Activated CD8-positive, alpha-beta T cell treated with anti-CD3 and anti-CD28 coated beads, Interleukin-2, amount 10 ng/mL, durations not matched to agents 7 days and 5 days (primary cell): ENCODE measurements around the gene APOL1. TPM values are rescaled to one million over a fixed set of nuclear protein-coding genes. Genes with fewer than 3 reads are reported as not detected.
"Not testable (repeated sequence)": the region's sequence is repeated elsewhere in the genome, so short reads cannot be mapped to it uniquely, and the experiment has no call there.

ENCODE experiments used
- ATAC-seq: fragments of 150-1000 bp; cut with Tn5 transposase; one replicate; pipeline ENCODE4 v1.10.0; 2021; ENCODE audit warnings: moderate library complexity
- CTCF ChIA-PET: fragments of 350-600 bp; sonication (Branson Sonifier 250); formaldehyde crosslinking; loops from one replicate; lab custom pipeline; 2021; ENCODE audit warnings: antibody characterized with exemption; lab: Charles Lee
- POLR2A ChIA-PET: fragments of 350-600 bp; sonication (Branson Sonifier 250); formaldehyde crosslinking; loops from one replicate; lab custom pipeline; 2021; ENCODE audit warnings: antibody characterized with exemption; lab: Charles Lee
- DNase-seq: peaks from one replicate; pipeline ENCODE4 v3.0.0-alpha.2; 2020
- H3K27ac Mint-ChIP-seq: one replicate; pipeline ENCODE4 v1.8.0; 2021; ENCODE audit warnings: mild to moderate bottlenecking, mixed read lengths
- H3K27me3 Mint-ChIP-seq: one replicate; pipeline ENCODE4 v1.8.0; 2021; ENCODE audit warnings: low read depth, mixed read lengths
- H3K36me3 Mint-ChIP-seq: one replicate; pipeline ENCODE4 v1.8.0; 2021; ENCODE audit warnings: low read depth, mixed read lengths
- H3K4me1 Mint-ChIP-seq: one replicate; pipeline ENCODE4 v1.8.0; 2021; ENCODE audit warnings: low read depth, mixed read lengths
- H3K4me3 Mint-ChIP-seq: one replicate; pipeline ENCODE4 v1.8.0; 2021; ENCODE audit warnings: mild to moderate bottlenecking, mixed read lengths
- H3K9me3 Mint-ChIP-seq: one replicate; pipeline ENCODE4 v1.8.0; 2022; ENCODE audit warnings: mixed read lengths; ENCODE audit not compliant: insufficient read depth
- total RNA-seq, 2 experiments: library from RNA; stranded (reverse); gene quantifications; one replicate each; pipeline ENCODE4 v1.2.3, GENCODE V29; 2021

The APOL1 gene
- total RNA-seq, 2 experiments from 2014 or later: 37.4 to 38.2 TPM

DNA sequence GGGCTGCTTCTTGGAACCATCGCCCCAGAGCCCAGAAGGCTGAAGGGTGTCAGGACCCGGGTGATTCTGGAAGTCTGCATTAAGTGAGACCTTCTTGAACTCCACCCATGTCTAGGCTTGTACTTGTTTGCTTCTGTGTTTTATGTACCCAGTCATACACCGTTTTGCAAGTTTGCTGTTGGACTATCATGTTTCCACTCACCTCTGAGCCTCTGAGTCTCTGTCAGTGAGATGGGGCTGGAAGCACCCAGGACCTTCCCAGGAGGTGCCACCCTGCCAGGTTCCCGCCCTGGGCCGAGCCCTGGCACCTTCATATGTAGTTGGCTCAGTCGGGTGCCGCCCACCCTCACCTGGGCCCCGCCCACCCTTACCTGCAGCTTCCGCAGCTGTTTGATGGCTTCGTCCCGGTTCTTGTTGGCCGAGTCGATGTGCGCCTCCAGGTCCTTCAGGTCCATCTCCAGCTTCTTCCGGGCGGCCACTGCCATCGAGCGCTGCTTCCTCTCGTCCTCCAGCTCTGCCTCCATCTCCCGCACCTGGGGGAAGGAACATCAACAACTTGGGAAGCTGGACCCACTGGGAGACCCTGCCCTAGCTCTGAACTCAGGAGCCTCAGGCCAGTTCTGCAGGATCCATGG, 35.1 kb downstream of the APOL1 start:
- peaks cover 85% of the 10 kb centered on the region for H3K36me3 Mint-ChIP-seq
- no peak for ATAC-seq

DNA sequence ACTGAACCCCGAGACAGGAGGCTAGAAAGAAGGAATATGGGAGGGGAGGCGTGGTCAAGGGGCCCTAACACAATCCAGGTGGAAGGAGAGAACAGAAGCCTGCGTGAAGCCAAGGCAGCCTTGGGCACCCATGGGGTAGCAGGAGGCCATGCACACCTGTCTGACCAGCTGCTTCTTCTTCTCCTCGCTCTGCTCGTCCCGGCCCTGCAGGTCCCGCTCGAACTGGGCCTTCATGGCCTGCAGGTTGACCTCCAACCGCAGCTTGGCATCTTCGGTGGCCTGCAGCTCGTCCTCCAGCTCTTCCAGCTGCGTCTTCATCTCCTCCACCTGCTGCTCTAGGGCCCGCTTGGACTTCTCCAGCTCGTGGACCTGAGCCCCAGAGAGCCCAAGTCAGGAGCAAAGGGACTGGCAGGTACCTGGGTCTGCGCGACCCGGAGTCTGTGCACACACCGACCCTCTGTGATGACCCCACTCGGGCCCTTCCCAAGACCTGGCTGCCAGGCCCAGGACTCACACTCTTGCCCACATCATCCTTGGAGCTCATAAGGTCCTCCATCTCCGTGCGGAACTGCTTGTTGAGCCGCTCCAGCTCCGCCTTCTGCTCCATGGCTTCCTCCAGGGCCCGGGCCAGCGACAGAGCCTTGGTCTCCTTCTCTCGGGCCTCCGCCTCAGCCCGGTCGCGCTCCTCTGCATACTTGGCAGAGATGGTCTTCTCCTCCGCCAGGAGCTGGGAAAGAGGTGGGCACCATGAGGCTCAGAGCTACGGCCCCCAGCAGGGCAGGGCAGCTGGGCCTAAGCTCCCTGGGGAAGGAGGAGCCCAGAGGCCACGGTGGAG, 35.9 kb downstream of the APOL1 start:
- POLR2A ChIA-PET: interaction anchor here (1.1 to 1.6 kb wide), 2 partner anchors 43 to 99 kb away, joined by 3 to 4 read pairs; partner anchors contain the start of gene MYH9
- DNase-seq (no peak), ATAC-seq (no peak)
- CTCF ChIA-PET: interaction anchor here (0.9 to 2.6 kb wide), 5 partner anchors 10 to 45 kb away, joined by 3 to 17 read pairs (median 11); no protein-coding TSS in a partner anchor
- peak overlapping the region; percentile 64 for H3K27ac Mint-ChIP-seq
- peaks cover 87% of the 10 kb centered on the region for H3K36me3 Mint-ChIP-seq
- no peaks in the 10 kb centered on the region for H3K27me3 Mint-ChIP-seq
- H3K4me1 Mint-ChIP-seq: peaks cover 63% of the 10 kb centered on the region
- H3K9me3 Mint-ChIP-seq: no peaks in the 10 kb centered on the region
- H3K4me3 Mint-ChIP-seq: no peak overlapping the region

More for the DNA sequence above, 35.1 kb downstream of the APOL1 start:
- Mint-ChIP-seq H3K9me3 (no peaks in the 10 kb centered on the region), H3K27me3 (no peaks in the 10 kb centered on the region), H3K4me3 (no peak overlapping the region), H3K27ac (peak overlapping the region; percentile 61), H3K4me1 (peaks cover 58% of the 10 kb centered on the region)
- no peak for DNase-seq
- POLR2A ChIA-PET: interaction anchor here (0.5 to 1.1 kb wide), 2 partner anchors 8 to 100 kb away, joined by 3 to 6 read pairs; partner anchors contain the start of gene MYH9
- CTCF ChIA-PET: interaction anchor here (1.5 to 2.7 kb wide), 4 partner anchors 10 to 14 kb away, joined by 3 to 19 read pairs (median 14); no protein-coding TSS in a partner anchor

DNA sequence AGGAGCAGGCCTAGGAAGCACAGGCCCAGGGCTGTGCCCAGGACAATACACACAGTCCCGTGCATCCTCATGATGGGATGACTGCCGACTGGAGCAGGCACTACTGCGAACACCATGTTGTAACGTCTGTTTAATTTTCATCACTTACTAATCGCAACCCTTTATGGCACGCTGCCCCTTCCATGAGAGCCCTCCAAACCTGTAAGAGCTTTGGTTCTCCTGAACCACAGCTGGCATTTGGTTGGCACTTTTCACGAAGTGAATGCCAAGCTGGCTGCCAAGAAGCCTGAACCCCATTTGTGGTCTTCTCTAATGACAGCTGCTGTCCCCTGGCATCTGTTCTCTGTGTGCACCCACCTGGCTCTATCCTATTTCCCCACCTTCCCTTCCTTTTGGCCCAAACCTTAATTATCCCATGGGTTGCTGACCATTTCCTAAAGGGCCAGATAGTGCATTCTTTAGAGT, 36.5 kb downstream of the APOL1 start:
- POLR2A ChIA-PET: interaction anchor here (1.6 kb wide), 1 partner anchor 42 kb away, joined by 4 read pairs; no protein-coding TSS in a partner anchor
- CTCF ChIA-PET: interaction anchor here (0.9 to 2.5 kb wide), 4 partner anchors 9 to 44 kb away, joined by 4 to 13 read pairs (median 8); no protein-coding TSS in a partner anchor
- H3K4me3 Mint-ChIP-seq: peak overlapping the region; percentile 42
- H3K4me1 Mint-ChIP-seq: peaks cover 68% of the 10 kb centered on the region
- ATAC-seq: no peak
- H3K27ac Mint-ChIP-seq: peak overlapping the region; percentile 82
- no peaks in the 10 kb centered on the region for H3K9me3 Mint-ChIP-seq
- DNase-seq: no peak
- peaks cover 87% of the 10 kb centered on the region for H3K36me3 Mint-ChIP-seq
- no peaks in the 10 kb centered on the region for H3K27me3 Mint-ChIP-seq

DNA sequence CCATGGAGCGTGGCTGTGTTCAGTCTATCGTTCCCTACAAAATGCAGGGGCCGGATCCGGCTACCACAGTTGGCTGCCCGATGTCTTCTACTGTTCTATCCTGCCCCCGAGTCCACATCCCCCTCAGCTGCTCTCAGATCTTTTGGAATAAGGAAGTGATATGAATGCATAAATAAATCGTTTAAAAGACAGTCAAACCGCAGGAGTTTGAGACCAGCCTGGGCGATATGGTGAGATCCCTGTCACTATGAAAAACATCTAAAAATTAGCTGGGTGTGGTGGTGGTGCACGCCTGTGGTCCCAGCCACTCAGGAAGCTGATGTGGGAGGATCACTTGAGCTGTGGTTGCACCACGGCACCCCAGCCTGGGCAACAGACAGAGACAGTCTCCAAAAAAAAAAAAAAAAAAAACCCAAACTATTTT, 37.0 kb downstream of the APOL1 start:
- peak; percentile 74 for DNase-seq
- peak overlapping the region; percentile 42 for H3K4me3 Mint-ChIP-seq
- ChIA-PET POLR2A (interaction anchor here (1.6 kb wide), 1 partner anchor 42 kb away, joined by 4 read pairs; no protein-coding TSS in a partner anchor), CTCF (interaction anchor here (1.0 to 2.5 kb wide), 3 partner anchors 9 to 12 kb away, joined by 4 to 13 read pairs (median 11); no protein-coding TSS in a partner anchor)
- H3K9me3 Mint-ChIP-seq, H3K27me3 Mint-ChIP-seq: not testable (repeated sequence)
- H3K27ac Mint-ChIP-seq: peak overlapping the region; percentile 82
- peaks cover 72% of the 10 kb centered on the region for H3K4me1 Mint-ChIP-seq
- peak; percentile 81 for ATAC-seq
- H3K36me3 Mint-ChIP-seq: peaks cover 87% of the 10 kb centered on the region

DNA sequence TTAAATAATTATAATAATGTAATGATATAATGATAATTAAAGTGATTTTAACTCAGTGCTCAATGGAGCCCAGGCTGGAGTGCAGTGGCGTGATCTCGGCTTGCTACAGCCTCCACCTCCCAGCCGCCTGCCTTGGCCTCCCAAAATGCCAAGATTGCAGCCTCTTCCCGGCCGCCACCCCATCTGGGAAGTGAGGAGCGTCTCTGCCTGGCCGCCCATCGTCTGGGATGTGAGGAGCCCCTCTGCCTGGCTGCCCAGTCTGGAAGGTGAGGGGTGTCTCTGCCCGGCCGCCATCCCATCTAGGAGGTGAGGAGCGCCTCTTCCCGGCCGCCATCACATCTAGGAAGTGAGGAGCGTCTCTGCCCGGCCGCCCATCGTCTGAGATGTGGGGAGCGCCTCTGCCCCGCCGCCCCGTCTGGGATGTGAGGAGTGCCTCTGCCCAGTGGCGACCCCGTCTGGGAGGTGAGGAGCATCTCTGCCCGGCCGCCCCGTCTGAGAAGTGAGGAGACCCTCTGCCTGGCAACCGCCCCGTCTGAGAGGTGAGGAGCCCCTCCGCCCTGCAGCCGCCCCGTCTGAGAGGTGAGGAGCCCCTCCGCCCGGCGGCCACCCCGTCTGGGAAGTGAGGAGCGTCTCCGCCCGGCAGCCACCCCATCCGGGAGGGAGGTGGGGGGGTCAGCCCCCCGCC, 37.6 kb downstream of the APOL1 start:
- CTCF ChIA-PET: interaction anchor here (1.0 to 2.5 kb wide), 3 partner anchors 10 to 12 kb away, joined by 4 to 13 read pairs (median 11); no protein-coding TSS in a partner anchor

DNA sequence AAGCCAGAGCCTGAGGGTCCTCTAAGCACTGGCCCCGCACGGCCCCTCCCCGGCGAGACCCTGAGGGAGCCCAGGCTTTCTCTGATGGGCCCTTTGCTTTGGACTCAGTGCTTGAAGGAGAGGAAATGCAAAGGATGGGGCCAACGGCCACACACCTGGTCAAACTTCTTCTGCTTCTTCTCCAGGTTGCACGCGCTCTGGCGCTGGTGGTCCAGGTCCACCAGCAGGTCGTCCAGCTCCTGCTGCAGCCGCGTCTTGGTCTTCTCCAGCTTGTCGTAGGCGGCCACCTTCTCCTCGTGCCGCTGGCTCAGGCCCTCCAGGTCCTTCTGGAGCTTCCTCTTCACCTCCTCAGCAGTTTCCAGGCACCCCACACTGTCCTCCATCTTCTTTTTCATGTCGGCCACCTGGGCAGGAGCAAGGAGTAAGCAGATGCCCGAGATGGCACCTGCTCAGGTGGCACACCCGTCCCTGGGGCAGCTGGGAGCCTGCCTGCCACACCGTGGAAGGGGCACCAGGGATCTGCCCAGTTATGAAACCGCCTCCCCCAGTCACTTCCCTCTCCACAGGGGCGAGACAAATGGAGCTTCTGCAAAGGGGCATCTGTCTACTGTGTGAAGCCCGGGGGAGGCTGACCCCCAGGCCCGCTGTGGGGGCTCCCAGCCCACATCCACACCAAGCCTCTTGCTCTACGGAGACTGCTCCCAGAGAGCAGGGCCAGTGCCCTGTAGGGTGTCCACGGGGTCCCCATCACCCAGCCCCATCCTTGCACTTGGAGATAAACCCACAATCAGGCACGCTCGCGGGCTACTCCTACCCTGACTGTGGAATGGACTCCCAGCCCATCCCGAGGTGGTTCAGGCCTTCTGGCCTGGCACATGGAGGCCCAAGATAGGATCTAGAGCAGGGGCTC, 39.2 kb downstream of the APOL1 start:
- H3K27me3 Mint-ChIP-seq: no peaks in the 10 kb centered on the region
- peaks cover 87% of the 10 kb centered on the region for H3K36me3 Mint-ChIP-seq
- no peak for DNase-seq

More for the DNA sequence above, 37.6 kb downstream of the APOL1 start:
- POLR2A ChIA-PET, H3K9me3 Mint-ChIP-seq, ATAC-seq, H3K27me3 Mint-ChIP-seq, DNase-seq: not testable (repeated sequence)
- Mint-ChIP-seq H3K27ac (peak overlapping the region; percentile 15), H3K36me3 (peaks cover 87% of the 10 kb centered on the region), H3K4me3 (peak overlapping the region; percentile 5), H3K4me1 (peaks cover 73% of the 10 kb centered on the region)

DNA sequence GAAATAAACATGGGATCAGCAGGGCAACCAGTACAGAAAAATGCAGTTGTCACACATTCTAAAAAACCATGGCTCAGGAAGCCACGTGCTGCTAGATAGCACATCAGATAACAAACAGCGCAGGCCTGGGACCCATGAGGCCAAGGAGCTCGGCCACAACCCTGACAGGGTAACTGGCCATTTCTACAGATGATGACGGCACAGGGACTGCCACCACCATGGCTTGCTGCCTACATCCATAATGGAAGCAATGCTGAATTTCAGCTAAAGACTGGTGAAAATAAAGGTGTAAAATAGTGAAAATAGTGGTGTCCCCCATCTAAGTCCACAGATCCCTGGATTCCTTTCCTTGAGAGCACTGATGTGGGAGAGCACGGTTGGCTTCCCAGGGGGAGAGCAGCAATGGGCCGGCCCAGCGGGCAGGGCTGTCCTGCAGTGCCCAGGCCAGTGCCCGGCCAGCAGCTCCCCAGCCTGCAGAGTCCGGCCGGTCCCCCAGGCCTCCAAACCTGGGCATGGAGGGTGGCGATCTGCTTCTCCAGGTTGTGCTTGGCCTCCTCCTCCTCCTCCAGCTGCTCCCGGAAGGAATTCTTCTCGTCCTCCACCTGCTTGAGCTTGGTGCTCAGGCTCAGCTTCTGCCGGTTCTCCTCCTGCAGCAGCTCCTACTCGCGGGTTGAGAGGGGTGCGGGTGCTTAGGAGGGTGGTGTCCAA, 40.0 kb downstream of the APOL1 start:
- Mint-ChIP-seq H3K4me3 (no peak overlapping the region), H3K4me1 (peaks cover 61% of the 10 kb centered on the region), H3K27ac (peak overlapping the region; percentile 9), H3K36me3 (peaks cover 88% of the 10 kb centered on the region), H3K9me3 (no peaks in the 10 kb centered on the region), H3K27me3 (no peaks in the 10 kb centered on the region)
- CTCF ChIA-PET: interaction anchor here (1.1 to 2.6 kb wide), 4 partner anchors 9 to 193 kb away, joined by 4 to 10 read pairs (median 8); no protein-coding TSS in a partner anchor
- no peak for DNase-seq
- POLR2A ChIA-PET: interaction anchor here (1.0 kb wide), 1 partner anchor 15 kb away, joined by 3 read pairs; no protein-coding TSS in a partner anchor
- ATAC-seq: no peak

More for the DNA sequence above, 39.2 kb downstream of the APOL1 start:
- ChIA-PET CTCF (interaction anchor here (0.6 to 2.6 kb wide), 5 partner anchors 9 to 195 kb away, joined by 3 to 10 read pairs (median 6); no protein-coding TSS in a partner anchor), POLR2A (interaction anchor here (1.0 kb wide), 1 partner anchor 14 kb away, joined by 3 read pairs; no protein-coding TSS in a partner anchor)
- H3K4me3 Mint-ChIP-seq: no peak overlapping the region
- H3K4me1 Mint-ChIP-seq: peaks cover 68% of the 10 kb centered on the region
- H3K9me3 Mint-ChIP-seq: no peaks in the 10 kb centered on the region
- ATAC-seq: no peak
- peak overlapping the region; percentile 64 for H3K27ac Mint-ChIP-seq

DNA sequence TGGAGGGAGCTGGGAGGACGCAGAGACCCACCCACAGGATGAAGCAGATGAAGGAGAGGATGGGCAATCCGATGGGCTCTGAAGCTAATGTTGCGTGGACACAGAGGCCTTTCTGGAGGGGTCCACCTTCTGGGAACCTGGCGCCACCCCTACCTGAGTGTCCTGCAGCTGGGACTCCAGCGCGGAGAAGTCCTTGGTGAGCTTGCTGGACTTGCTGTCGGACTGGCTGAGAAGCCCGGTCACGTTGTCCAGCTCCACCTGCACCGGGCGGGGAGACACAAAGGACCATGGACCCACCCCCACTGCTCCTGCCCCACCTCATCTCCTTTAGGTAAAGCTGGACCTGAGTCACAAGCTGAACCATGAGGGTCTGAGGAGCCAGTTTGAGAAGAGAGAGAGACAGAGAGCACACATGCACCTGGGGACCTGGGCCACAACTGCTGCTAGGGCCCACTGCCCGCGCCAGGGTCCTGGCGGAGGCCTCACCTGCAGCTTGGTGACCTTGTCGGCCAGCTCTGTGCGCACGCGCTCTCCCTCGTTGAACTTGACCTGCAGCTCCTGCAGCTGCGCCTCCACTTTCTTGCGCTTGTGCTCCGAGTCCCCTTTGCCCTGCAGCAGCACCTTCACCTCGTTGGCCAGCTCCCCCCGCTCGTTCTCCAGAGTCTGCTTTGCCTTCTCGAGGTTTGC, 40.8 kb downstream of the APOL1 start:
- no peak for ATAC-seq
- no peak for DNase-seq
- Mint-ChIP-seq H3K36me3 (peaks cover 87% of the 10 kb centered on the region), H3K4me3 (no peak overlapping the region), H3K27me3 (no peaks in the 10 kb centered on the region), H3K9me3 (no peaks in the 10 kb centered on the region), H3K4me1 (peaks cover 53% of the 10 kb centered on the region), H3K27ac (peak overlapping the region; percentile 52)
- ChIA-PET CTCF (interaction anchor here (1.1 to 2.6 kb wide), 4 partner anchors 8 to 193 kb away, joined by 4 to 10 read pairs (median 8); no protein-coding TSS in a partner anchor), POLR2A (no interaction called here)

DNA sequence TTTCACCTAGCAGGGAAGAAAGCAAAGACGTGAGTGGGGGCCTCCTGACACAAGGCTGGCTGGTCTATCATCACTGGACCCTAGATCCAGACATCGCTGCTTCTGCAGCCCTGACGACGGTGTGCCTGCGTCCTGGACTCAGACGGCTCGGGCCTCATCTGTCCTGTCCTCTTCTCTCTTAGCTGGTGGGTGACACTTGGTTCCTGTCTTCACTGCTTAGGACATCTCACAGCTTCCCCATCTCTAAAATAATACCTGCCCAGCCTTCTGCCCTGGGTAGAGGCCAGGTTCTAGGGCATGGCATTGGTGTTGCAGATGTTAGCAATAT, 41.3 kb downstream of the APOL1 start:
- Mint-ChIP-seq H3K27ac (peak overlapping the region; percentile 52), H3K4me1 (peaks cover 48% of the 10 kb centered on the region), H3K4me3 (no peak overlapping the region), H3K36me3 (peaks cover 87% of the 10 kb centered on the region), H3K9me3 (no peaks in the 10 kb centered on the region), H3K27me3 (no peaks in the 10 kb centered on the region)
- ChIA-PET POLR2A (no interaction called here), CTCF (interaction anchor here (2.5 kb wide), 1 partner anchor 176 kb away, joined by 9 read pairs; no protein-coding TSS in a partner anchor)
- no peak for ATAC-seq
- no peak for DNase-seq
